ENCODE measurements around the gene GID4.

The GID4 gene

GRCh38 chr17:18040261-18040858 is 1.2 kb downstream of the GID4 start:
- TF ChIP-seq Cebpa-rat (IDR thresholded peaks at IDR 0.05): no peak
- H3K9ac ChIP-seq: peak overlapping the region; percentile 93
- peak overlapping the region; percentile 86 for H3K4me3 ChIP-seq
- peaks cover 22% of the 10 kb centered on the region for H3K36me3 ChIP-seq
- peaks cover 50% of the 10 kb centered on the region for H3K4me1 ChIP-seq
- no peaks in the 10 kb centered on the region for H3K9me3 ChIP-seq
- H3K27me3 ChIP-seq: no peaks in the 10 kb centered on the region
- H4K20me1 ChIP-seq: peaks cover 75% of the 10 kb centered on the region
- peak overlapping the region; percentile 81 for H3K27ac ChIP-seq
- H3K4me2 ChIP-seq: peak overlapping the region; percentile 88

- H3K27ac ChIP-seq: no peak overlapping the region
- H3K9ac ChIP-seq: no peak overlapping the region
- H3K36me3 ChIP-seq: peaks cover 30% of the 10 kb centered on the region
- TF ChIP-seq Cebpa-rat (IDR thresholded peaks at IDR 0.05): no peak
- H3K4me3 ChIP-seq: no peak overlapping the region
- peaks cover 48% of the 10 kb centered on the region for H3K4me1 ChIP-seq
- peak overlapping the region; percentile 88 for H3K4me2 ChIP-seq
- H3K27me3 ChIP-seq: no peaks in the 10 kb centered on the region
- no peaks in the 10 kb centered on the region for H3K9me3 ChIP-seq
- H4K20me1 ChIP-seq: peaks cover 65% of the 10 kb centered on the region
These were observed 2.6 kb downstream of the GID4 start for GRCh38 chr17:18041776-18042175.

- no peaks in the 10 kb centered on the region for H3K27me3 ChIP-seq
- no peaks in the 10 kb centered on the region for H3K9me3 ChIP-seq
- no peak overlapping the region for H3K4me2 ChIP-seq
- H4K20me1 ChIP-seq: peaks cover 53% of the 10 kb centered on the region
- TF ChIP-seq Cebpa-rat (IDR thresholded peaks at IDR 0.05): no peak
- peaks cover 36% of the 10 kb centered on the region for H3K4me1 ChIP-seq
- H3K36me3 ChIP-seq: peaks cover 42% of the 10 kb centered on the region
- no peak overlapping the region for H3K9ac ChIP-seq
- H3K27ac ChIP-seq: no peak overlapping the region
- no peak overlapping the region for H3K4me3 ChIP-seq
These were observed 3.8 kb downstream of the GID4 start for GRCh38 chr17:18042983-18043382.

DNA sequence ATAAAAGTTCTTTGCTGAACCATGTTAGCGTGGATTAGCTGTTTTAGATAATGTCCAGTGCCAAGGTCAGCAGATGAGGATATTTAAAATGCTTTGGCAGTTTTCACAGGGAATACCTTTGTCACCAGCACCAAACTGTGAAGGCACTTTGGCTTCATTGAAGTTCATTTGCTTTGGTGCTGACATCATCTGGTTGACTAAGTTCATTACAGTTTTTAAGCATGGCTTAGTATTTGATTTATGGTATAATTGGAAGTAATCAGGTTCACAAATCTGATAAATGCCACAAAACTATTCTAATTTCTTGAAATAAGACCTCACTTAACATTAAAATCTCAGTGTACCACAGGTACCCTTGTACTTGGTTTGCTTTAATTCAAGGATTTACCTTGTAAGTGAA is 4.3 kb downstream of the GID4 start:
- Histone ChIP-seq H3K9ac (no peak overlapping the region), H3K4me3 (no peak overlapping the region), H3K27ac (no peak overlapping the region), H3K9me3 (no peaks in the 10 kb centered on the region), H4K20me1 (peaks cover 50% of the 10 kb centered on the region), H3K4me2 (no peak overlapping the region), H3K4me1 (peaks cover 32% of the 10 kb centered on the region), H3K36me3 (peaks cover 47% of the 10 kb centered on the region), H3K27me3 (no peaks in the 10 kb centered on the region)
- no peak for TF ChIP-seq Cebpa-rat (IDR thresholded peaks at IDR 0.05)

DNA sequence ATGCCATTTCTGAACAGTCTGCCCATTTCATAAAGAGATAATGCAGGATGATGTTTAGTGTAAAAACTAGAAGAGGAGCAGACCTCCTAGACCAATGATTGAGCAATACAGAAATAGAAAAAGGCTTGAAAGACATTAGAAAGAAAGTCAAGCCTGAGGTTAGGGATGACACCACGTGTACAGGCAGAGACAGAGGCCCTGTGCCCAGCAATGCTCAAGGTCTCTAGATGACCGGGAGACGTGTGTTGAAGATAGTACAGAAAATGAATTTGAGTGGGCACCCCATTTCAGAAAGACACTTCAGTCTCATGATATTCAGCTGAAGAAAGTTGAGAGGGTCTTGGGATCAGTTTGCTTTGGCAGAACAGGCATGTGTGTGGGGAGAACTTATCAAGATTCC is 5.4 kb downstream of the GID4 start:
- Histone ChIP-seq H3K9ac (no peak overlapping the region), H3K4me1 (peaks cover 32% of the 10 kb centered on the region), H4K20me1 (peaks cover 50% of the 10 kb centered on the region), H3K27me3 (no peaks in the 10 kb centered on the region), H3K9me3 (no peaks in the 10 kb centered on the region), H3K27ac (no peak overlapping the region), H3K4me2 (no peak overlapping the region), H3K4me3 (no peak overlapping the region), H3K36me3 (peaks cover 57% of the 10 kb centered on the region)
- TF ChIP-seq Cebpa-rat (IDR thresholded peaks at IDR 0.05): no peak

GRCh38 chr17:18045691-18046350 is 6.6 kb downstream of the GID4 start:
- peaks cover 67% of the 10 kb centered on the region for H3K36me3 ChIP-seq
- no peaks in the 10 kb centered on the region for H3K27me3 ChIP-seq
- H4K20me1 ChIP-seq: peaks cover 41% of the 10 kb centered on the region
- H3K4me1 ChIP-seq: peaks cover 23% of the 10 kb centered on the region
- H3K4me2 ChIP-seq: no peak overlapping the region
- TF ChIP-seq Cebpa-rat (IDR thresholded peaks at IDR 0.05): no peak
- no peak overlapping the region for H3K27ac ChIP-seq
- H3K9me3 ChIP-seq: no peaks in the 10 kb centered on the region
- H3K4me3 ChIP-seq: no peak overlapping the region
- no peak overlapping the region for H3K9ac ChIP-seq

DNA sequence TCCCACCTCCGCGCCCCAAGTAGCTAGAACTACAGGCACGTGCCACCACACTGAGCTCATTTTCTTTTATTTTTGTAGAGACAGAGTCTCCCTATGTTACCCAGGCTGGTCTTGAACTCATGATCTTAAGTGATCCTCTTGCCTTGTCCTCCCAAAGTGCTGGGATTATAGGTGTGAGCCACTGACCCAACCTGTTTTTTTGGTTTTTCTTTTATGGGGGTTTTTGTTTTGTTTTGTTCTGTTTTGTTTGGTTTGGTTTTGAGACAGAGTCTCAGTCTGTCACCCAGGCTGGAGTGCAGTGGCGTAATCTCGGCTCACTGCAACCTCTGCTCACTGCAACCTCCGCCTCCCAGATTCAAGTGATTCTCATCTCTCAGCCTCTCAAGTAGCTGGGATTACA is 16.4 kb downstream of the GID4 start:
- H4K20me1 ChIP-seq: peaks cover 9% of the 10 kb centered on the region
- H3K36me3 ChIP-seq: peaks cover 73% of the 10 kb centered on the region
- peaks cover 22% of the 10 kb centered on the region for H3K4me1 ChIP-seq
- H3K9me3 ChIP-seq: no peaks in the 10 kb centered on the region
- no peak overlapping the region for H3K9ac ChIP-seq
- H3K27me3 ChIP-seq: no peaks in the 10 kb centered on the region
- H3K4me3 ChIP-seq: no peak overlapping the region
- TF ChIP-seq Cebpa-rat (IDR thresholded peaks at IDR 0.05): no peak
- H3K27ac ChIP-seq: no peak overlapping the region
- H3K4me2 ChIP-seq: no peak overlapping the region

GRCh38 chr17:18056214-18056613 is 17.0 kb downstream of the GID4 start:
- Histone ChIP-seq H3K4me1 (peaks cover 20% of the 10 kb centered on the region), H3K27me3 (no peaks in the 10 kb centered on the region), H3K36me3 (peaks cover 78% of the 10 kb centered on the region), H3K27ac (no peak overlapping the region), H4K20me1 (peaks cover 9% of the 10 kb centered on the region), H3K9ac (no peak overlapping the region), H3K4me2 (no peak overlapping the region), H3K4me3 (no peak overlapping the region), H3K9me3 (no peaks in the 10 kb centered on the region)
- no peak for TF ChIP-seq Cebpa-rat (IDR thresholded peaks at IDR 0.05)

DNA sequence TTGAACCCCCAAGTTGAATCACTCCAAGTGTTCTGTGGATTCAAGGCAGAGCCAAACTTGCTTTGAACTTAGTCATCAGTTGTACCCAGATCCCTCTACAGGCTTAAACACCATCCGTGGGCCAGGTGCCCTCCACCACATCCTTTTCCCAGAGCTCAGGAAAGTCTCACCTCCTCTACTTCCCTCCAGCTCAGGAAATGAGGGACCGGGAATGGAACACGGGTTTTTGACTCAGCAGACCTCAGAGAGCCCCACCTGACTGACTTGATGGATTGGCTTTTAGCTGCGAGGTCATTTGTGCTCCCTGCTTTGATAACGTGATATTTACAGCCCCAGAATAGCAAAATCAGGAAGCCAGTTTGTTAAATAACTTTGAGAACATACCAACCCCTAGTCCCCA is 20.1 kb downstream of the GID4 start:
- Histone ChIP-seq H3K4me1 (0 out of 2 replicates have a peak, but pooled peaks cover 6% of the 10 kb centered on the region), H3K4me2 (no peak overlapping the region), H3K36me3 (peaks cover 97% of the 10 kb centered on the region), H3K4me3 (no peak overlapping the region), H3K27ac (no peak overlapping the region), H4K20me1 (no peaks in the 10 kb centered on the region; the same call in 1 of the 2 replicates), H3K27me3 (no peaks in the 10 kb centered on the region), H3K9ac (no peak overlapping the region), H3K9me3 (no peaks in the 10 kb centered on the region)
- TF ChIP-seq Cebpa-rat (IDR thresholded peaks at IDR 0.05): no peak

- no peak overlapping the region for H3K4me3 ChIP-seq
These were observed 24.8 kb downstream of the GID4 start for GRCh38 chr17:18064053-18064452.

More at GRCh38 chr17:18064053-18064452, 24.8 kb downstream of the GID4 start:
- TF ChIP-seq Cebpa-rat (IDR thresholded peaks at IDR 0.05): no peak
- Histone ChIP-seq H4K20me1 (no peaks in the 10 kb centered on the region), H3K4me1 (0 out of 2 replicates have a peak, but pooled peaks cover 5% of the 10 kb centered on the region), H3K4me2 (no peak overlapping the region), H3K9ac (no peak overlapping the region), H3K27ac (no peak overlapping the region), H3K9me3 (no peaks in the 10 kb centered on the region), H3K36me3 (peaks cover 82% of the 10 kb centered on the region), H3K27me3 (no peaks in the 10 kb centered on the region)
